ENCODE measurements around the gene RRAGC. TPM values are rescaled to one million over a fixed set of nuclear protein-coding genes. Genes with fewer than 3 reads are reported as not detected.

Gene RRAGC
- total RNA-seq, 1 donor from 2014 or later: 21.1 TPM

DNA sequence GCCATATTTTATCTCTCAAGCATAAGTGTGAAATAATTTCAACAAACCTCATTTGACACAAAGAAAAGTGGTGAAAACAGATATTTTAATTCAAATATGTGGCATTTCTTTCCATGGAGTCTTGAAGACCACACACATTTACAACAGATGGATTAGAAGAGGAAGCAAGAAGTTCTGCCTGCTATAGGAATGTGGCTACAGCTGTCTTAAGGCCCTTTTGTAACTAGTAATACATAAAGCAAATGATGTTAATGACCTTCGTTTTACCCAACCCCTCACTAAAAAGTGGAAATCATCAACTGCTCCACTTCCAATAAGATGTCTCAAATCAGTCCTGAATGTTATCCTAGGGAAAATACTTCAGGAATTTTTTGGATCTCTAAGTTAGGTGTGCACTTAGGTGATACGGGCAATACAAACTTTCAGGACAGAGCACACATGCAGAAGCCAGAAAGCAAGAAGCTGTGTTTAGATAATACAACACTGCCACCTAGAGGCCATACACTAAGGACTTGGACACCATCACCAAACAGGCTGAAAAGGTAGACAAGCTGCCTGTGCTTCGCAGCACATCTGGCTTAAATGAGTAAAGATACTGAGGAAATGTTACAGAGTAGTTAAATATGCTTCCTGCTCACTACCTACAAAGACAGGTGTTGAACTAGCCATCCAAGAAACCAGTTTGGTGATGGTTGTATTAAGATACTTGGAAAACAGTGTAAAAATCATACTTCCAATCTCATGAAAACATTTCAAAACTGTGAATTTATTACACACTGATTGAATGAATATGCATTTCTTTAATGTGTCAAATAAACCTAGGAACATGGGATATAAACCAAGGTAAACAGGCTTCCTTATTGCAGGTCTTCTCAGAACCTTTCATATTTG lies 24.4 kb downstream of the RRAGC start:
- TF ChIP-seq, protein P1, sequence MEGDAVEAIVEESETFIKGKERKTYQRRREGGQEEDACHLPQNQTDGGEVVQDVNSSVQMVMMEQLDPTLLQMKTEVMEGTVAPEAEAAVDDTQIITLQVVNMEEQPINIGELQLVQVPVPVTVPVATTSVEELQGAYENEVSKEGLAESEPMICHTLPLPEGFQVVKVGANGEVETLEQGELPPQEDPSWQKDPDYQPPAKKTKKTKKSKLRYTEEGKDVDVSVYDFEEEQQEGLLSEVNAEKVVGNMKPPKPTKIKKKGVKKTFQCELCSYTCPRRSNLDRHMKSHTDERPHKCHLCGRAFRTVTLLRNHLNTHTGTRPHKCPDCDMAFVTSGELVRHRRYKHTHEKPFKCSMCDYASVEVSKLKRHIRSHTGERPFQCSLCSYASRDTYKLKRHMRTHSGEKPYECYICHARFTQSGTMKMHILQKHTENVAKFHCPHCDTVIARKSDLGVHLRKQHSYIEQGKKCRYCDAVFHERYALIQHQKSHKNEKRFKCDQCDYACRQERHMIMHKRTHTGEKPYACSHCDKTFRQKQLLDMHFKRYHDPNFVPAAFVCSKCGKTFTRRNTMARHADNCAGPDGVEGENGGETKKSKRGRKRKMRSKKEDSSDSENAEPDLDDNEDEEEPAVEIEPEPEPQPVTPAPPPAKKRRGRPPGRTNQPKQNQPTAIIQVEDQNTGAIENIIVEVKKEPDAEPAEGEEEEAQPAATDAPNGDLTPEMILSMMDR (IDR thresholded peaks at IDR 0.05; ENCODE audit: unreplicated experiment): peak; percentile 86
- H3K9me3 Mint-ChIP-seq: no peaks in the 10 kb centered on the region
- no peak for DNase-seq (ENCODE audit: low spot score in 2 of 2, unreplicated experiment in 2 of 2)
- no peak overlapping the region for H3K27ac Mint-ChIP-seq
- H3K27me3 Mint-ChIP-seq (ENCODE audit: low read depth): peaks cover 33% of the 10 kb centered on the region
- H3K36me3 Mint-ChIP-seq: peaks cover 16% of the 10 kb centered on the region
- H3K4me3 Mint-ChIP-seq: no peak overlapping the region
- no peaks in the 10 kb centered on the region for H3K4me1 Mint-ChIP-seq

GRCh38 chr1:38834221-38834782 lies 25.3 kb downstream of the RRAGC start:
- Mint-ChIP-seq H3K4me1 (no peaks in the 10 kb centered on the region), H3K27me3 (ENCODE audit: low read depth) (peaks cover 42% of the 10 kb centered on the region), H3K27ac (no peak overlapping the region), H3K9me3 (no peaks in the 10 kb centered on the region), H3K4me3 (no peak overlapping the region), H3K36me3 (peaks cover 13% of the 10 kb centered on the region)
- TF ChIP-seq, protein P1 (IDR thresholded peaks at IDR 0.05; ENCODE audit: unreplicated experiment): no peak
- DNase-seq (ENCODE audit: low spot score in 2 of 2, unreplicated experiment in 2 of 2): no peak

- Mint-ChIP-seq H3K4me1 (no peaks in the 10 kb centered on the region), H3K9me3 (no peaks in the 10 kb centered on the region), H3K27ac (no peak overlapping the region), H3K27me3 (ENCODE audit: low read depth) (peaks cover 47% of the 10 kb centered on the region), H3K4me3 (no peak overlapping the region), H3K36me3 (peaks cover 2% of the 10 kb centered on the region)
- DNase-seq (ENCODE audit: low spot score in 2 of 2, unreplicated experiment in 2 of 2): no peak
- TF ChIP-seq, protein P1 (IDR thresholded peaks at IDR 0.05; ENCODE audit: unreplicated experiment): no peak
These were observed 26.4 kb downstream of the RRAGC start for GRCh38 chr1:38833146-38833545.

DNA sequence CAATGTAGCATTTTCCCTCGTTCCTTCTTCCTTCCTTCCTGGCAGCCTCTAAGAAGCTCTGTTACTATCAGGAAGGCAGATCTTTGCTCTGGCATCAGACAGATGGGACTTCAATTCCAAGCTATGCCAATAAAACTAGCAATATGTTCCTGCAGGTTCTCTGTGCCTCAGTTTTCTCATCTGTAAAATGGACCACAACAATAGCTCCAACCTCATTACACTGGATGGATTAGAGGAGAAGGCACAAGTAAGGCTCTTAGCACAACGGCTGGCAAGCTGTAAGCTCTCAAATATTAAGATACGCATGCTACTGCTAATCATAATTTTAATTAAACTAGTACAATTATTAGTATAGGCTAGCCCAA lies 27.2 kb downstream of the RRAGC start:
- no peak for DNase-seq (ENCODE audit: low spot score in 2 of 2, unreplicated experiment in 2 of 2)
- TF ChIP-seq, protein P1 (IDR thresholded peaks at IDR 0.05; ENCODE audit: unreplicated experiment): no peak
- no peaks in the 10 kb centered on the region for H3K4me1 Mint-ChIP-seq
- H3K27me3 Mint-ChIP-seq (ENCODE audit: low read depth): peaks cover 54% of the 10 kb centered on the region
- no peak overlapping the region for H3K27ac Mint-ChIP-seq
- no peak overlapping the region for H3K4me3 Mint-ChIP-seq
- no peaks in the 10 kb centered on the region for H3K9me3 Mint-ChIP-seq
- no peaks in the 10 kb centered on the region for H3K36me3 Mint-ChIP-seq

DNA sequence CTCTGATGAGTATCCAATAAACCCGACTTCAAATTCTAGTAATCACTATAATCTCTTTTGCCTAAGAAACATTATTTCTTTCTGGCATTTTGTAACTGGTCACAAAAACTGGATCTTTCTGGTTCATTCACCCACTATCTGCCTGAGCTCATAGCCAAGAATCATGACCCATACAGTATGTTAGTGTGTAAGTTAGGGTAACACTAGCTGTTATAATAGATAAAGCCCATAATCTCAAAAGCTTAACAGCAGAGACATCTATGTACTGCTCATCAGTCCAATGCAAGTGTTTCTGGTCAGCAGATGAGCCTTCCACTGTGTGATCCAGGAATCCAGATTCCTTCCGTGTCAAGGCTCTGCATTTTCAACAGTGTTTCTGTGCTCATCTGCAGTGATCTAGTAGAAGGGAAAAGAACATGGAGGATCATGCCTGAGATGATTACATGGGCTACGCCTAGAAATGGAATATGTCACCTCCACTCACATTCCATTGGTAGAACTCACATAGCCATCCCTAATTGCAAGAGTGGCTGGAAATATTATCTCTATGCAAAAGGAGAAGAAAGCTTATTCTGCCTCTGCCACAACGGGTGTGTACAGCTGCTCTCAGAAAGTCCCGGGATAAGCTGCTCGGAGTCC lies 27.7 kb downstream of the RRAGC start:
- TF ChIP-seq, protein P1 (IDR thresholded peaks at IDR 0.05; ENCODE audit: unreplicated experiment): no peak
- H3K27me3 Mint-ChIP-seq (ENCODE audit: low read depth): peaks cover 59% of the 10 kb centered on the region
- H3K4me1 Mint-ChIP-seq: no peaks in the 10 kb centered on the region
- no peaks in the 10 kb centered on the region for H3K36me3 Mint-ChIP-seq
- H3K9me3 Mint-ChIP-seq: no peaks in the 10 kb centered on the region
- no peak overlapping the region for H3K27ac Mint-ChIP-seq
- no peak for DNase-seq (ENCODE audit: low spot score in 2 of 2, unreplicated experiment in 2 of 2)
- H3K4me3 Mint-ChIP-seq: no peak overlapping the region
